Lung (tissue), 12 donors: ENCODE results near the gene SYNE1. TPM values are rescaled to one million over a fixed set of nuclear protein-coding genes. Genes with fewer than 3 reads are reported as not detected.

Experiments used
- ATAC-seq: fragments of 200-7000 bp; cut with Tn5 transposase; one replicate; pipeline ENCODE4 v1.9.1; 2020; ENCODE audit warnings: moderate number of reproducible peaks; ENCODE audit not compliant: insufficient read depth, low FRiP score
- DNase-seq, 3 donors: peaks; one replicate each; pipeline ENCODE4 v3.0.0-alpha.2; 2013 to 2017
- H3K27ac ChIP-seq, 2 donors: one replicate each; pipeline ENCODE4 v1.5.1; 2013; ENCODE audit warnings: mild to moderate bottlenecking in 2 of 2, moderate library complexity in 2 of 2, control low read depth in 1 of 2, inconsistent platforms in 1 of 2, low read depth in 1 of 2, low read length in 1 of 2
- H3K27me3 ChIP-seq, 3 donors: one replicate each; pipeline ENCODE4 v1.5.1; 2013; ENCODE audit warnings: low read length in 2 of 3; ENCODE audit not compliant: control insufficient read depth in 3 of 3, insufficient read depth in 3 of 3
- H3K36me3 ChIP-seq, 4 donors: one replicate each; pipeline ENCODE4 v1.5.1; 2013; ENCODE audit warnings: low read length in 4 of 4, mild to moderate bottlenecking in 1 of 4, moderate library complexity in 1 of 4; ENCODE audit not compliant: control insufficient read depth in 4 of 4, insufficient read depth in 4 of 4
- H3K4me1 ChIP-seq, 5 donors: one replicate each; pipeline ENCODE4 v1.5.1; 2013; ENCODE audit warnings: low read length in 5 of 5, mild to moderate bottlenecking in 2 of 5, moderate library complexity in 1 of 5; ENCODE audit not compliant: control insufficient read depth in 5 of 5, insufficient read depth in 5 of 5
- H3K4me3 ChIP-seq: one replicate; pipeline ENCODE4 v1.5.1; 2013; ENCODE audit warnings: mild to moderate bottlenecking, control low read depth, moderate library complexity
- H3K9ac ChIP-seq, 2 donors: one replicate each; pipeline ENCODE4 v1.5.1; 2013; ENCODE audit warnings: low read length in 2 of 2, control low read depth in 1 of 2; ENCODE audit not compliant: insufficient read depth in 1 of 2
- H3K9me3 ChIP-seq, 4 donors: one replicate each; pipeline ENCODE4 v1.5.1; 2013; ENCODE audit warnings: low read length in 3 of 4, mild to moderate bottlenecking in 1 of 4, moderate library complexity in 1 of 4; ENCODE audit not compliant: control insufficient read depth in 4 of 4, insufficient read depth in 3 of 4
- WGBS, 2 donors: extraction: QIAGEN DNeasy Blood & Tissue Kit; methylation state at CpG; one replicate each; pipeline ENCODE4 v1.1.7; 2013; 5-methylcytosine and 5-hydroxymethylcytosine counted together
- polyA plus RNA-seq, 2 donors: library from polyadenylated mRNA; stranded (reverse); fragments of 200-250 nt; gene quantifications; one replicate each; pipeline ENCODE4 v1.2.1, GENCODE V29; 2013
- total RNA-seq, 2 donors: library from RNA; depleted of rRNA in 1 of 2; stranded (reverse); fragments of >200 nt in 1 of 2; gene quantifications; one replicate each; pipeline ENCODE4 v1.2.1, GENCODE V29; 2014 to 2021
- TF ChIP-seq, protein P1 (sequence below): IDR thresholded peaks from 2 replicates; pipeline ENCODE4 v1.5.1; 2012; ENCODE audit warnings: mild to moderate bottlenecking; ENCODE audit errors: control extremely low read depth, extremely low read depth
- donor health status: control.
- donor health status: control.
- donor health status: Bipolar disorder and iron deficiency.
- donor health status: healthy.
- donor health status: DM: yes; HTN: yes; CAD: no.

The SYNE1 gene
- total and polyA plus RNA-seq, 4 donors: 26.4 to 352 (median 131) TPM

DNA sequence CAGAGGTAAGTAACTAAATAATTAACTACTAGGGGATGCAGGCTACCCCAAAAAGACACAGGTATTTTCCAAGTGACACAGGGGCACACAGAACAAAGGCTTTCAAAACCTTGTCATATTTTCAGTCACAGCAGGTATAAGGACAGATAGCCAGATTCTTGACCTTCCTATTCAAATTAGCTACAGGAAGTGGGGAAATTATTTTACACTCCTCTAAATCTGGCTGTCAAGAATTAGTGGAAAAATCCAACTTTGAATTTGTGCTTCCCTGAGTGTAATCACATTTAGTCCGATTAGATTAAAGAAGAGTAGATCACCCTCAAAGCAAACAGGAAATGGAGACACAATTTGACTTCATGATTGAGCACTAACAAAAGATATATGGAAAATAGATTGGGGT is 60.6 kb downstream of the SYNE1 start:
- Histone ChIP-seq H3K9me3 (no peaks in the 10 kb centered on the region), H3K36me3 (no peaks in the 10 kb centered on the region), H3K9ac (no peak overlapping the region), H3K4me3 (no peak overlapping the region), H3K27me3 (no peaks in the 10 kb centered on the region), H3K4me1 (peaks cover 0 to 2% (median 0%) of the 10 kb centered on the region in 5 donors), H3K27ac (no peak overlapping the region)
- DNase-seq (no peak), ATAC-seq (no peak)
- WGBS, 2 donors: 34 to 52% methylated on average over 1 of the region's 1 CpG
- TF ChIP-seq, protein P1, sequence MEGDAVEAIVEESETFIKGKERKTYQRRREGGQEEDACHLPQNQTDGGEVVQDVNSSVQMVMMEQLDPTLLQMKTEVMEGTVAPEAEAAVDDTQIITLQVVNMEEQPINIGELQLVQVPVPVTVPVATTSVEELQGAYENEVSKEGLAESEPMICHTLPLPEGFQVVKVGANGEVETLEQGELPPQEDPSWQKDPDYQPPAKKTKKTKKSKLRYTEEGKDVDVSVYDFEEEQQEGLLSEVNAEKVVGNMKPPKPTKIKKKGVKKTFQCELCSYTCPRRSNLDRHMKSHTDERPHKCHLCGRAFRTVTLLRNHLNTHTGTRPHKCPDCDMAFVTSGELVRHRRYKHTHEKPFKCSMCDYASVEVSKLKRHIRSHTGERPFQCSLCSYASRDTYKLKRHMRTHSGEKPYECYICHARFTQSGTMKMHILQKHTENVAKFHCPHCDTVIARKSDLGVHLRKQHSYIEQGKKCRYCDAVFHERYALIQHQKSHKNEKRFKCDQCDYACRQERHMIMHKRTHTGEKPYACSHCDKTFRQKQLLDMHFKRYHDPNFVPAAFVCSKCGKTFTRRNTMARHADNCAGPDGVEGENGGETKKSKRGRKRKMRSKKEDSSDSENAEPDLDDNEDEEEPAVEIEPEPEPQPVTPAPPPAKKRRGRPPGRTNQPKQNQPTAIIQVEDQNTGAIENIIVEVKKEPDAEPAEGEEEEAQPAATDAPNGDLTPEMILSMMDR: no peak

DNA sequence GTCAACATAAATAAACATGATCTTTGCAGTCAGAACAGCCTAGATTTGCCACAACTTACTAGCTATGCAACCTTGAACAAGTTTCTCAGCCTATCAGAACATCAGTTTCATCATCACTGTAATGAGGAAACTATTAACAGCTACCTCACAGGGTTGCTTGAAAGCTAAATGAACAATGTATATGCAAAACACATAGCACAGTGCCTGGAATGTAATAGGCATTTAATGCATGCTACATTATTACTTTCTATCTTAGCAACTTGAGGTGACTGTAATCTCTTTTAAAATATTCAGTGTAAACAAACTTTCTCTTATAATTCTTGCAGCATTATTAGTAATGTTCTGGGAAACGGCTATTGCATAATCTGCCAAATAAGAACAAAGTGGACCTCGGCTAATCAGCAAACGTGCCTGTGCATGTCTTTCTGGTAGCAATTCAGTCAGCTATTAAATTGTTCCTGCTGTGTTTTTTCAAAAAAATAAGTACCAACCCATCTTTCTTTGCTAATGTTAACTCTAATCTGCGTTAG is 61.5 kb downstream of the SYNE1 start:
- Histone ChIP-seq H3K4me3 (no peak overlapping the region), H3K27ac (no peak overlapping the region), H3K27me3 (no peaks in the 10 kb centered on the region), H3K9me3 (no peaks in the 10 kb centered on the region), H3K4me1 (peaks cover 0 to 2% (median 0%) of the 10 kb centered on the region in 5 donors), H3K9ac (no peak overlapping the region), H3K36me3 (no peaks in the 10 kb centered on the region)
- ATAC-seq (peak; percentile 51), DNase-seq (peak in 2 of 3 donors; percentile 2 to 12)
- TF ChIP-seq, protein P1: no peak
- 22 to 35% methylated on average over 4 of the region's 4 CpGs for WGBS, 2 donors

DNA sequence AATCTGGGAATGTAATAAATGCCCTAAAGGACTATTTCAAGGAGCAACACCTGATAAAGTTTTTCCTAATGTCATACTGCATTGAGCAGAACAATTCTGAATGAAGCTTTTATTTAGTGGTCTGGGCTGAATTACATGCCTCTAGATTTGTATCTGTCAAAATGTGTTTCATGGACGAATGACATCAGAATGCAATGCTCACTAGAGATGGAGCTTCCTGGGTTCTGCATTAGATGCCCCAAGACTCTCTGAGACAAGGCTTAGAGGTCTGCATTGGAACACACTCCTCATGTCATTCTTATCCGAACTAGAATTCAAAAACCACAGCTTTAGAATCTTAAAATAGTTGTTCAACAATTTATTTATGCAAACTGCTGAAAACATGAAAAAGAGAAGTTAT is 62.0 kb downstream of the SYNE1 start:
- Histone ChIP-seq H3K9me3 (no peaks in the 10 kb centered on the region), H3K4me3 (no peak overlapping the region), H3K27me3 (no peaks in the 10 kb centered on the region), H3K4me1 (peaks cover 0 to 2% (median 0%) of the 10 kb centered on the region in 5 donors), H3K9ac (no peak overlapping the region), H3K27ac (peak overlapping the region in 1 of 2 donors; percentile 17), H3K36me3 (no peaks in the 10 kb centered on the region)
- DNase-seq: no peak
- ATAC-seq: no peak
- TF ChIP-seq, protein P1: no peak
- WGBS, 2 donors: 45 to 62% methylated on average over 2 of the region's 2 CpGs

DNA sequence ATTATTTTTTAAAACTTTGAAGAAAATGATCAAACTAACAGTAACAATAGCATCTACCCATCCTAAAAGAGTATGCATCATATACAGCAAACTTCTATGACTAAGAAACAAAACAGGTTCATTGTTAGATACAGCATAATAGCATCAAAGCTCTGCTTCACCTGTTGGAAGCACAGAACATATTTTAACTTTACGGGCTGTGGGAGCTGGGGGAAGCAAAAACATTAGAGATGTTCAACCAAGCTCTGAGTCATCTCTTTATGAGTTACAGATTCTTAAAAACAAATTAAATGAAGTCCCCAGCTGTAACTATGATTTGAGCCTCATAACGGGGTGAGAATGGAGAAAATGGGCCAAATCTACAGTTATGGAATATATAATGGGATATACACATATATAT is 63.4 kb downstream of the SYNE1 start:
- no peaks in the 10 kb centered on the region for H3K36me3 ChIP-seq
- H3K9ac ChIP-seq: no peak overlapping the region
- WGBS, 2 donors: 94 to 99% methylated on average over 2 of the region's 2 CpGs
- no peaks in the 10 kb centered on the region for H3K9me3 ChIP-seq
- H3K4me1 ChIP-seq: peaks cover 0 to 2% (median 0%) of the 10 kb centered on the region in 5 donors
- TF ChIP-seq, protein P1: no peak
- DNase-seq (no peak), ATAC-seq (no peak)
- H3K27ac ChIP-seq: no peak overlapping the region
- no peak overlapping the region for H3K4me3 ChIP-seq
- H3K27me3 ChIP-seq: no peaks in the 10 kb centered on the region
